SH-SY5Y (cell line): ENCODE data around the gene ZNF800.

Experiments used
- GATA2 ChIP-seq: IDR thresholded peaks from 2 replicates; pipeline ENCODE4 v1.6.1; 2011; ENCODE audit warnings: mild to moderate bottlenecking, low read depth, low read length
- GATA3 ChIP-seq: IDR thresholded peaks from 2 replicates; pipeline ENCODE4 v1.6.1; 2011; ENCODE audit warnings: low read depth, mild to moderate bottlenecking, low read length, moderate library complexity

DNA sequence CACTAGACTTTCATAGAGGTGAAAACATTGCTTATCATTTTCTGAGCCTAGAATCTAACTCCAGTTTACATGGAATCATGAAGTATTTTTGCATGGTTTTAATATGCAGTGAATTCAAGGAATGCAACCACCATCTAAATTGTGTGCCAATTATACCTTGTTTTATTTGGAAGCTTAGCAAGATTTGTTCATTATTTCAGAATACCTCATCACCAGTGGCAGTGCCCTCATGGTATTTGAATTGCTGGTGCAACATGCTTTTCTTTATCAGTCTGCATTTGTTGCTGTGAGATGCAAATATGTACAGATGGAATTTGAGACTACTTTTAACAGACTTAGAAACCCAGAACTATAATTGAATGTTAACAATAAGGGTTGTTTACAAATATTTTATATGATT is 18.7 kb upstream of the ZNF800 start:
- TF ChIP-seq GATA2 (no peak), GATA3 (no peak)
